Measurements from ENCODE around the gene RNF180.

DNA sequence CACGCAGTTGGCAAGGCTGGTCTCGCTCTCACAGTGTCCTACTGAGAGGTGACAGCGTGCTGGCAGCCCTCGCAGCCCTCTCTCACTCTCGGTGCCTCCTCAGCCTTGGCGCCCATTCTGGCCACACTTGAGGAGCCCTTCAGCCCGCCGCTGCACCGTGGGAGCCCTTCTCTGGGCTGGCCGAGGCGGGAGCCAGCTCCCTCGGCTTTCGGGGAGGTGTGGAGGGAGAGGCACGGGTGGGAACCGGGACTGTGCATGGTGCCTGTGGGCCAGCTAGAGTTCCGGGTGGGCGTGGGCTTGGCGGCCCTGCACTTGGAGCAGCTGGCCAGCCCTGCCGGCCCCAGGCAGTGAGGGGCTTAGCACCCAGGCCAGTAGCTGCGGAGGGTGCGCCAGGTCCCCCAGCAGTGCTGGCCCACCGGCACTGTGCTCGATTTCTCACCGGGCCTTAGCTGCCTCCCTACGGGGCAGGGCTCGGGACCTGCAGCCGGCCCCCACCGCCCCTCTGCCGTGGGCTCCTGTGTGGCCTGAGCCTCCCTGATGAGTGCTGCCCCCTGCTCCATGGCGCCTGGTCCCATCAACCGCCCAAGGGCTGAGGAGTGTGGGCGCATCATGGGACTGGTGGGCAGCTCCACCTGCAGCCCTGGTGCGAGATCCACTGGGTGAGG lies 15.7 kb upstream of the RNF180 start:
- TF ChIP-seq, protein P1, sequence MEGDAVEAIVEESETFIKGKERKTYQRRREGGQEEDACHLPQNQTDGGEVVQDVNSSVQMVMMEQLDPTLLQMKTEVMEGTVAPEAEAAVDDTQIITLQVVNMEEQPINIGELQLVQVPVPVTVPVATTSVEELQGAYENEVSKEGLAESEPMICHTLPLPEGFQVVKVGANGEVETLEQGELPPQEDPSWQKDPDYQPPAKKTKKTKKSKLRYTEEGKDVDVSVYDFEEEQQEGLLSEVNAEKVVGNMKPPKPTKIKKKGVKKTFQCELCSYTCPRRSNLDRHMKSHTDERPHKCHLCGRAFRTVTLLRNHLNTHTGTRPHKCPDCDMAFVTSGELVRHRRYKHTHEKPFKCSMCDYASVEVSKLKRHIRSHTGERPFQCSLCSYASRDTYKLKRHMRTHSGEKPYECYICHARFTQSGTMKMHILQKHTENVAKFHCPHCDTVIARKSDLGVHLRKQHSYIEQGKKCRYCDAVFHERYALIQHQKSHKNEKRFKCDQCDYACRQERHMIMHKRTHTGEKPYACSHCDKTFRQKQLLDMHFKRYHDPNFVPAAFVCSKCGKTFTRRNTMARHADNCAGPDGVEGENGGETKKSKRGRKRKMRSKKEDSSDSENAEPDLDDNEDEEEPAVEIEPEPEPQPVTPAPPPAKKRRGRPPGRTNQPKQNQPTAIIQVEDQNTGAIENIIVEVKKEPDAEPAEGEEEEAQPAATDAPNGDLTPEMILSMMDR (IDR thresholded peaks at IDR 0.05), result no peak
- TF ChIP-seq POLR2A (IDR thresholded peaks at IDR 0.05), result no peak
- no peak for TF ChIP-seq EP300 (IDR thresholded peaks at IDR 0.05)
